LNCaP clone FGC (cell line): ENCODE data around the gene SMIM38.

Source experiments
- DNase-seq: peaks from one replicate; pipeline ENCODE4 v3.0.0-alpha.2; 2011; ENCODE audit warnings: low read depth
- H3K4me3 ChIP-seq: 2 replicates; pipeline ENCODE4 v1.5.1; 2011; ENCODE audit warnings: mild to moderate bottlenecking, low read depth, low read length, control low read depth
- TF ChIP-seq, protein P1 (sequence below): IDR thresholded peaks from 2 replicates; pipeline ENCODE4 v1.5.1; 2012; ENCODE audit warnings: mild to moderate bottlenecking; ENCODE audit not compliant: control insufficient read depth, insufficient read depth; ENCODE audit errors: extremely low read depth

The SMIM38 gene

DNA sequence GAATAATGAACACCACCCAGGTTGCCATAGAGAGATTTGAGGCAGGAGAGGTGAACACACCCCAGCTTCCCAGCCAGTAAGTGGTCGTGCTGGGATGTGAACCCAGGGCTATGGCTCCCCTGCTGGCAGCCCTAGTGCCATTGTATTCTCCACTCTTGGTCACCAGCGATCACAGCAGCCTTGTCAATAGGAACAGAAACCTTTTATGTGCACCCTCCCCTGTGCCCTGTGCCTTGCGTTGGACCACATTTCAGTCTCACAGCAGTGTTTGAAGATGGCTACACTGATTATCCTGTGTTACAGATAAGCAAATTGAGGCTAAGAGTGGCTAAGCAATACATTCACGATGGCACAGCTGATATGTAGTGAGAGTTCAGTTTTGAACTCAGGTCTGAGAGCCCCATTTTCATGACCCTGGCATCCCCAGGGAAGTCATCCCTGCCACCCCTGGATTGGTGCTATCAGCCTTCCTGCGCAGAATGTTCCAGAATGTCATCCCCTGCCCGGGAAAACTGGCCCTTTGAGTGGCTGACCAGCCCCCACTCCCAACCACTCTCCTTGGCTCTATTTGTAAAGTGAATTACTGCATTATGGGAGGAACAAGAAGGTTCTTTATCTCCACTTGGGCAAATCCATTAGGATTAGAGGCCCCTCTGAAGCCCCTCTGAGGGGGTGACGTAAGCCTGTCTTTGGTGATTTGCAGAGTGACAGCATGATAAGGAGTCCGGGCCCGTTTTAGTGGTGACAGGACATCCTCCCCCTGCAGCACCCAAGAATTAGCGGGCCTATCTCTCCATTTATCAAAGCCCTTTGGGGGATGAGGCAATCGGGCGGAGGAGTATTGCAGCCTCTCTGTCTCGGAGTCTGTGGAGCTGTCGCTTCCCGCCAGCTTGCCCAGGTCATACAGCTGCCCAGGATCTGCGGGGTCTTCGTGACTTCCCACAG is 30.9 kb downstream of the SMIM38 start:
- no peak overlapping the region for H3K4me3 ChIP-seq
- TF ChIP-seq, protein P1, sequence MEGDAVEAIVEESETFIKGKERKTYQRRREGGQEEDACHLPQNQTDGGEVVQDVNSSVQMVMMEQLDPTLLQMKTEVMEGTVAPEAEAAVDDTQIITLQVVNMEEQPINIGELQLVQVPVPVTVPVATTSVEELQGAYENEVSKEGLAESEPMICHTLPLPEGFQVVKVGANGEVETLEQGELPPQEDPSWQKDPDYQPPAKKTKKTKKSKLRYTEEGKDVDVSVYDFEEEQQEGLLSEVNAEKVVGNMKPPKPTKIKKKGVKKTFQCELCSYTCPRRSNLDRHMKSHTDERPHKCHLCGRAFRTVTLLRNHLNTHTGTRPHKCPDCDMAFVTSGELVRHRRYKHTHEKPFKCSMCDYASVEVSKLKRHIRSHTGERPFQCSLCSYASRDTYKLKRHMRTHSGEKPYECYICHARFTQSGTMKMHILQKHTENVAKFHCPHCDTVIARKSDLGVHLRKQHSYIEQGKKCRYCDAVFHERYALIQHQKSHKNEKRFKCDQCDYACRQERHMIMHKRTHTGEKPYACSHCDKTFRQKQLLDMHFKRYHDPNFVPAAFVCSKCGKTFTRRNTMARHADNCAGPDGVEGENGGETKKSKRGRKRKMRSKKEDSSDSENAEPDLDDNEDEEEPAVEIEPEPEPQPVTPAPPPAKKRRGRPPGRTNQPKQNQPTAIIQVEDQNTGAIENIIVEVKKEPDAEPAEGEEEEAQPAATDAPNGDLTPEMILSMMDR: no peak
- no peak for DNase-seq

DNA sequence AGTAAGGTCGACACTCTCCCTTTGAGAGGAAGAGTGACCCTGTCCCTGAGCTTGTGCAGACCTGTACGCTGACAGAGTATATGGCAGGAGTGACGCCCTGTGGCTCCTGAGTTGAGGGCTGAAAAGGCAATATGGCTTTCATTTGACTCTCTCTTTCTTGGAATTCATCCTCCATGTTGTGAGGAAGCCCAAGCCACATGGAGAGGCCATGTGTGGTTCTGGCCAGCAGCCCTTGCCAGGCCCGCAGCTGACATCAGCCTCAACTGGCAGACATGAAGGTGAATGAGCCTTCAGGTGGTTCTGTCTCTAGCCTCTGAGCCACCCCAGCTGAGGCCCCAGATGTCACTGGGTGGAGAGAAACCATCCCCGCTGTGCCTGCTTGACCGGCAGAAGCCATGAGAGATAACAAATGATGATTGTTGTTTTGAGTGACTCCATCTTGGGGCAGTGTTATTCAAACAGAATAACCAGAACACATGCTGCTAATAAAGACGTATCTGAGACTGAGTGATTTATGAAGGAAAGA is 31.9 kb downstream of the SMIM38 start:
- TF ChIP-seq, protein P1: no peak
- DNase-seq: no peak
- no peak overlapping the region for H3K4me3 ChIP-seq

DNA sequence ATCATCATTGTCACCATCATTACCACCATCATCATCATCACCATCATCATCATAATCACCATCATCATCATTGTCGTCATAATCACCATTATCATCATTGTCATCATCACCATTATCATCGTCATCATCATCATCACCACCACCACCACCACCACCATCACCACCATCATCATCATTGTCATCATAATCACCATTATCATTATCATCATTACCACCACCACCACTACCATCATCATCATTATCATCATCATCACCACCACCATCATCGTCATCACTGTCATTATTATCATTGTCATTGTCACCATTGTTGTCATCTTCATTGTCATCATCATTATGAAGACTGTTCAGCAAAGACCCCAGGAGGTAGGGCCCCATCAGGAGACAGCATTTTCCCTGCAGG is 33.3 kb downstream of the SMIM38 start:
- TF ChIP-seq, protein P1: no peak
- DNase-seq: no peak
- H3K4me3 ChIP-seq: no peak overlapping the region

DNA sequence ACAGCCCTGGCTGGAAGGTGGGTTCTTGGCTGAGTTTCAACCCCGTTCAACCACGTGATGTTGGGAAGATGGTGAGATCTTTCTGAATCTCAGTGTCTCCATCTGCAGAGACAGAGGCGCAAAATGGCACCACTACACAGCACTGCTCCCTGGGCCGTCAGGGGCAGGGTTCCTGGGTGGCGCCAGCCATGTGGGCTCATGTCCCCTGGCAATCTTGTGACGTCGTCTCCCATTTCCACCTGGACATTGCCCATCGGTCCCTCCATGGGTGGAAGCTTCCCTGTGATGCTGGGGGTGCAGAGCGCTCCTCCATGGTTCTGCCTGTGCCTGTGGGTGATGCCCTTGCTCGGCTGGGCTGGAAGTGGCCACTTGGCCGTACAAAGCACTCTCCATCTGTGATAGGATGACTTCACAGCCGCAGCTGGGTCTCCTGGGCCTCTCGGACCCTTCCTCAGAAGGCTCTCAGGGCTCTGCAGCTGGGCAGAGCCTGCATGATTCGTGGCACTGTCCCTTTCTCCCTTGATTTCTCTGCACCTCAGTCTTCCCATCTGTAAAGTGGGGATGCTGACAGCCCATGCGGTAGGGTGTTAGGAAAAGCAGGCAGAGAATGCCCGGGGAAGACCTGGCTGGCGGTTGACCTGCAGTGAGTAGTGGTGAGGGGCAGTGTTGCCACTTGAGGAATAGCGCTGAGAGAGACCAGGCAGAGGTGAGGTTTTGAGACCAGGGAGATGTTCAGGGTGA is 35.2 kb downstream of the SMIM38 start:
- no peak overlapping the region for H3K4me3 ChIP-seq
- TF ChIP-seq, protein P1: no peak
- no peak for DNase-seq

DNA sequence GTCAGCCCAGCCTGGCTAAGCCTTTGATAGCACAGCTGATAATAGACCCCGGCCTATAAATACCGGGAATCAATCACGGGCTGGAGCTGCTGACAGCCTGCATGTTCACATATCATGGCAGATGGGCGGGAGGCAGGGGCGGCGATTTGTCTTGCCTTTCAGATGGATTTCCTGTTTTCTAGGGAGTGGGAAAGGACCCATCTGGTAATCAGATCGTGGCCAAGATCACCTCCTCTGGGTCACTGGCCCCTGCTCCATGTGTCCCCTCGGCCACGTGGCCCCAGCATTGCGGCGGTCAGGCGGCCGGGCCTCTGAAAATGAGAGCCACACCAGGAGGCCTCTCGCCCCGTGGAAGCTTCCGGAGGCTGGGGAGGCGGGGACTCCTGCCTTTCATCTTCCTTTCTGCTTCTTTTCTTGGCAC is 36.6 kb downstream of the SMIM38 start:
- TF ChIP-seq, protein P1: no peak
- DNase-seq: no peak
- H3K4me3 ChIP-seq: no peak overlapping the region

DNA sequence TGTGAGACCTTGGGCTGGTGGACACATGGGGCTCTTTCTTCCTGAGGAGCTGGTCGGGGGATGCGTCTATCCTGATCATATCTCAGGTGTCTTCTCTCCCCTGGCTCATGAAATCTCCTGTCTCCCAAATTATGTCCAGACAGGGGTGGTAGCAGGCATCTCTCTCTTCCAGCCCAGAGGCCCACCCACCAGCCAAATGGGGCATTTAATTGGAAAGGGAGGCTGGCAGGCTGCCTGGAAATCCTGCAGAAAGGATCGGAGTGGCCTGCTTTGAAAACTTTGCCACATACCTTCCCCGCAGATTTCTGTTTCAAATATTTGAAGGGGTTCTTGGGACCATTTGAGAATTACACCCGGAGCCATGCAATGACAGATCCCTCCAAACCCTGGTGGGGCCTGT is 37.4 kb downstream of the SMIM38 start:
- DNase-seq: no peak
- H3K4me3 ChIP-seq: no peak overlapping the region
- TF ChIP-seq, protein P1: no peak
